Heart left ventricle (tissue), 16 donors: ENCODE data around the gene DIPK2B. TPM values are rescaled to one million over a fixed set of nuclear protein-coding genes. Genes with fewer than 3 reads are reported as not detected.

Experiments
- ATAC-seq, 4 donors: fragments of 200-7000 bp; cut with Tn5 transposase; one replicate each; pipeline ENCODE4 v1.9.1; 2020 to 2022; ENCODE audit warnings: moderate library complexity in 4 of 4, mild to moderate bottlenecking in 3 of 4, moderate number of reproducible peaks in 1 of 4
- DNase-seq, 5 donors: peaks; one replicate each; pipeline ENCODE4 v3.0.0-alpha.2; 2020
- H3K27ac ChIP-seq, 12 donors: fragments of 200-600 bp; sonication (generic) in 4 of 12; one replicate each; pipeline versions ENCODE4 v1.5.0 to v1.8.0; 2016 to 2022; ENCODE audit warnings: mild to moderate bottlenecking in 2 of 12
- H3K27me3 ChIP-seq, 9 donors: fragments of 200-600 bp; sonication (generic) in 2 of 9; one replicate each; pipeline versions ENCODE4 v1.5.1 to v1.8.0; 2016 to 2022; ENCODE audit warnings: mild to moderate bottlenecking in 3 of 9
- H3K36me3 ChIP-seq, 9 donors: fragments of 200-600 bp; sonication (generic) in 2 of 9; one replicate each; pipeline versions ENCODE4 v1.5.0 to v1.8.0; 2018 to 2022; ENCODE audit warnings: mild to moderate bottlenecking in 2 of 9
- H3K4me1 ChIP-seq, 12 donors: fragments of 200-600 bp; sonication (generic) in 4 of 12; one replicate each; pipeline versions ENCODE4 v1.5.0 to v1.8.0; 2016 to 2022; ENCODE audit warnings: mild to moderate bottlenecking in 3 of 12
- H3K4me3 ChIP-seq, 12 donors: fragments of 200-600 bp; sonication (generic) in 4 of 12; one replicate each; pipeline versions ENCODE4 v1.5.0 to v1.8.0; 2017 to 2022; ENCODE audit warnings: mild to moderate bottlenecking in 9 of 12, moderate library complexity in 4 of 12
- H3K9me3 ChIP-seq, 12 donors: fragments of 200-600 bp; sonication (generic) in 4 of 12; one replicate each; pipeline versions ENCODE4 v1.5.0 to v1.8.0; 2016 to 2022; ENCODE audit warnings: mild to moderate bottlenecking in 1 of 12
- POLR2A ChIP-seq, 2 donors: fragments of 450-650 bp; IDR thresholded peaks; one replicate each; pipeline ENCODE4 v1.6.1; 2017; ENCODE audit warnings: antibody characterized with exemption in 2 of 2, mild to moderate bottlenecking in 2 of 2, moderate library complexity in 2 of 2
- WGBS, 4 donors: extraction: QIAGEN DNeasy Blood & Tissue Kit in 2 of 4; methylation state at CpG; one replicate each; pipeline versions ENCODE4 v1.1.5 to v1.1.7; 2013 to 2018; 5-methylcytosine and 5-hydroxymethylcytosine counted together
- intact Hi-C, 10 donors: fragments of 100-400 bp; cut with DNase I; formaldehyde crosslinking; loops; one replicate each; pipeline versions ENCODE4 v1.11.1 to v1.14.2; 2022
- polyA plus RNA-seq, 2 donors: library from polyadenylated mRNA; stranded (reverse); fragments of 200-250 nt; gene quantifications; one replicate each; pipeline ENCODE4 v1.2.3, GENCODE V29; 2013
- total RNA-seq, 9 donors: library from RNA; depleted of rRNA in 2 of 9; stranded (reverse); fragments of >200 nt in 2 of 9; fragmentation: NEBNext Ultra II Directional in 3 of 9; extraction: Animal tissue kit (Norgen Biotek cat#: 25700) in 3 of 9; gene quantifications; one replicate each; pipeline versions ENCODE4 v1.1.0 to v1.2.4, GENCODE V29; 2016 to 2023
- TF ChIP-seq, protein P1 (sequence below), 12 donors: fragments of 200-600 bp; sonication (generic) in 4 of 12; IDR thresholded peaks; one replicate each; pipeline versions ENCODE4 v1.5.0 to v1.8.0; 2018 to 2022; ENCODE audit warnings: antibody characterized with exemption in 12 of 12, mild to moderate bottlenecking in 5 of 12
- donor health status: ischemic (EF 13 %, LVEDD 7.1; RV severe dilation, severe dysfunction).
- donor health status: healthy with polysubstance abuse.
- donor health status: DM: no; HTN: yes; CAD: no.
- donor health status: DM: no; HTN: no; CAD: no.
- donor health status: ischemic (EF 25% LVEDD 6.9; RV normal size, moderate dysfunction).
- donor health status: ischemic (EF 25% LVEDD 5.7; RV mildly dilated, moderate dysfunction).
- donor health status: healthy.
- donor health status: DM: yes; HTN: yes; CAD: no.
- donor health status: ischemic (EF 35%, LVEDD 5.7; RV mildly dilated, moderate dysfunction).
- donor health status: nonischemic (EF 11% LVEDD 7.7; RV severe dilation, severe dysfunction).
- donor health status: DM: yes; HTN: yes; CAD: no.
- donor health status: PGD.
- donor health status: ischemic (EF 29% LVEDD 5.4; RV normal size, mild dysfunction).
- donor health status: nonischemic (EF 23%, LVEDD 6.1; RV moderate dilation, normal function).

DIPK2B gene
- total and polyA plus RNA-seq, 11 donors: 9.8 to 42.0 (median 16.1) TPM

DNA sequence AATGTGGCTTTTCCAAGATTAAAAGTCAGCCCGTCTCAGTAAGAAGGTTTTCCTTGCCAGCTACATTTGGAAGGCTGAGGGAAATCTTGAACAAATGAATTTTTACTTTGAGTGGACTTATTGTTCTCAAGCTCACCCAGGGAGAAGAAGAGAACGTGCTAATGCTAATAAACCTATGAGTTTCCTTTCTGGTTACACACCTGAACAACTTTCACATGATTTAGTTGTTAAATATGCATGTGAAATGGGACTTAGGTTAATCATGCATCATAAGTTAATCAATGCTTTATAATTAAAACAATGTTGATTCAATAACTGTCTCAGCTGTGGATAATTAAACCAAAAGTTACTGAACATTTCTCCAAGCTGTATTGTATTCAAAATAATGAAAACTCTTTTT, 33.9 kb downstream of the DIPK2B start:
- ATAC-seq: no peak
- Histone ChIP-seq H3K4me1 (peaks cover 0 to 8% (median 0%) of the 10 kb centered on the region in 12 donors), H3K27ac (no peak overlapping the region), H3K27me3 (peaks cover 0 to 9% (median 0%) of the 10 kb centered on the region in 9 donors), H3K4me3 (no peak overlapping the region), H3K36me3 (no peaks in the 10 kb centered on the region), H3K9me3 (no peaks in the 10 kb centered on the region)
- no peak for TF ChIP-seq POLR2A (IDR thresholded peaks at IDR 0.05)
- TF ChIP-seq, protein P1, sequence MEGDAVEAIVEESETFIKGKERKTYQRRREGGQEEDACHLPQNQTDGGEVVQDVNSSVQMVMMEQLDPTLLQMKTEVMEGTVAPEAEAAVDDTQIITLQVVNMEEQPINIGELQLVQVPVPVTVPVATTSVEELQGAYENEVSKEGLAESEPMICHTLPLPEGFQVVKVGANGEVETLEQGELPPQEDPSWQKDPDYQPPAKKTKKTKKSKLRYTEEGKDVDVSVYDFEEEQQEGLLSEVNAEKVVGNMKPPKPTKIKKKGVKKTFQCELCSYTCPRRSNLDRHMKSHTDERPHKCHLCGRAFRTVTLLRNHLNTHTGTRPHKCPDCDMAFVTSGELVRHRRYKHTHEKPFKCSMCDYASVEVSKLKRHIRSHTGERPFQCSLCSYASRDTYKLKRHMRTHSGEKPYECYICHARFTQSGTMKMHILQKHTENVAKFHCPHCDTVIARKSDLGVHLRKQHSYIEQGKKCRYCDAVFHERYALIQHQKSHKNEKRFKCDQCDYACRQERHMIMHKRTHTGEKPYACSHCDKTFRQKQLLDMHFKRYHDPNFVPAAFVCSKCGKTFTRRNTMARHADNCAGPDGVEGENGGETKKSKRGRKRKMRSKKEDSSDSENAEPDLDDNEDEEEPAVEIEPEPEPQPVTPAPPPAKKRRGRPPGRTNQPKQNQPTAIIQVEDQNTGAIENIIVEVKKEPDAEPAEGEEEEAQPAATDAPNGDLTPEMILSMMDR (IDR thresholded peaks at IDR 0.05): no peak
- no peak for DNase-seq
- WGBS, 4 donors: 72 to 91% (median 83%) methylated on average over 2 of the region's 2 CpGs
- intact Hi-C loops: no loop called here

- DNase-seq (no peak), ATAC-seq (no peak)
- Histone ChIP-seq H3K4me3 (no peak overlapping the region), H3K36me3 (no peaks in the 10 kb centered on the region), H3K27me3 (peaks cover 0 to 12% (median 0%) of the 10 kb centered on the region in 9 donors), H3K27ac (no peak overlapping the region), H3K4me1 (peaks cover 0 to 8% (median 0%) of the 10 kb centered on the region in 12 donors), H3K9me3 (peaks cover 0 to 5% (median 0%) of the 10 kb centered on the region in 12 donors)
- TF ChIP-seq, protein P1 (IDR thresholded peaks at IDR 0.05): no peak
- no peak for TF ChIP-seq POLR2A (IDR thresholded peaks at IDR 0.05)
- intact Hi-C loops: no loop called here
- WGBS, 4 donors: 79 to 98% (median 91%) methylated on average over 6 of the region's 6 CpGs
These were observed 35.0 kb downstream of the DIPK2B start for GRCh38 chrX:45165726-45166125.

DNA sequence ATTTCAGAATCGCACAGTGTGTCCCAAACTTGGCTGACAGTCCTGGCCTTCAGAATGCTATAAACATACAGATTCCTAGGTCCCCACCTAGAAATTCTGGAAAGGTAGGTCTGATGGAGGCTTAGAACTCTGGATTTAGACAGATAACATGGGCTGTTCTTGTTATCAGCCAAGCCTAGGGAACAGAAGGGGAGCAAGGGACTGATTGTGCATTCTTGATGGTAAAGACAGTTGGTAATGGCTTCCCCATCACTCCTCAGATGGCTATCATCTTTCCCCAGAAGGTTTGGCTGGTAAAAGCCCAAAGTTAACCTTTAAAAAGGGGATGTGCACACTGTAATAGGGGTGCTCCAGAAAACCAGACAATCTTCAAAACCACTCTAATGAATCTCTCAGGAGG, 35.7 kb downstream of the DIPK2B start:
- Histone ChIP-seq H3K36me3 (no peaks in the 10 kb centered on the region), H3K4me1 (peaks cover 0 to 8% (median 0%) of the 10 kb centered on the region in 12 donors), H3K27me3 (peaks cover 0 to 12% (median 0%) of the 10 kb centered on the region in 9 donors), H3K9me3 (peaks cover 0 to 9% (median 0%) of the 10 kb centered on the region in 12 donors), H3K4me3 (no peak overlapping the region), H3K27ac (no peak overlapping the region)
- DNase-seq: no peak
- WGBS, 4 donors: 71 to 100% (median 95%) methylated on average over 1 of the region's 1 CpG
- ATAC-seq: no peak
- TF ChIP-seq, protein P1 (IDR thresholded peaks at IDR 0.05): no peak
- TF ChIP-seq POLR2A (IDR thresholded peaks at IDR 0.05): no peak
- intact Hi-C loops: no loop called here

DNA sequence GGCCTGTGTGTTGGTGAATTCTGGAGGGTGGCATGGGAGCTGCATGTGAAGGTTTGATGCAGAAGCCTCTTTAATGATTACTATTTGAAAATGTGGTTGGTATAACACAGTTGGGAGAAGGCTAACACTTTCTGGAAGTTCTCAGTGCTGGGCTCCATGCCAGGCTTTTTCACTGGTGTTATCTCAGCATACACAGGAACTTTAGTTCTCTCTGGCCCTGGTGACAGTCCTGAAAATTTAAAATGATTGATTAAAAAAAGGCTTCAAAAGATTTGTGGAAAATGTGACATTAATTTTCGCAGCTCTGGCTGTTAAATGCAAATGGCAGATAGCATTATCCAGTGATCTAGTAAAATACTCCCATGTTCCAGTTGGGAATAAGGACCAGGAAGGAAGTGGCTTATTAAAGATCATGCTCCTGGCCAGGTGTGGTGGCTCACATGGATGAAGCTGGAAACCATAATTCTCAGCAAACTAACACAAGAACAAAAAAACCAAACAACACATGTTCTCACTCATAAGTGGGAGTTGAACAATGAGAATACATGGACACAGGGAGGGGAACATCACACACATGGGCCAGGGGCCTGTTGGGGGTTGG, 36.6 kb downstream of the DIPK2B start:
- Histone ChIP-seq H3K27me3 (peaks cover 0 to 12% (median 0%) of the 10 kb centered on the region in 9 donors), H3K36me3 (no peaks in the 10 kb centered on the region), H3K9me3 (peaks cover 0 to 9% (median 0%) of the 10 kb centered on the region in 12 donors), H3K27ac (no peak overlapping the region), H3K4me3 (no peak overlapping the region), H3K4me1 (peaks cover 0 to 8% (median 0%) of the 10 kb centered on the region in 12 donors)
- no peak for TF ChIP-seq POLR2A (IDR thresholded peaks at IDR 0.05)
- TF ChIP-seq, protein P1 (IDR thresholded peaks at IDR 0.05): no peak
- ATAC-seq: no peak
- DNase-seq: peak in 4 of 5 donors; percentile 16 to 65 (median 42)
- 17 to 44% (median 25%) methylated on average over 1 of the region's 1 CpG for whole genome bisulfite sequencing, 4 donors
- intact Hi-C loops: no loop called here
